Skeletal muscle tissue (tissue), 4 donors: ENCODE results near the gene RAF1. TPM values are rescaled to one million over a fixed set of nuclear protein-coding genes. Genes with fewer than 3 reads are reported as not detected.

Experiments used
- H3K27ac ChIP-seq: one replicate; pipeline ENCODE4 v1.7.0; 2013; ENCODE audit warnings: mild to moderate bottlenecking, low read depth, low read length, inconsistent platforms
- H3K27me3 ChIP-seq, 3 donors: one replicate each; pipeline ENCODE4 v1.7.0; 2013; ENCODE audit warnings: low read length in 3 of 3; ENCODE audit not compliant: control insufficient read depth in 3 of 3, insufficient read depth in 3 of 3
- H3K36me3 ChIP-seq, 3 donors: one replicate each; pipeline ENCODE4 v1.7.0; 2013; ENCODE audit warnings: low read length in 3 of 3; ENCODE audit not compliant: control insufficient read depth in 3 of 3, insufficient read depth in 3 of 3
- H3K4me1 ChIP-seq, 3 donors: one replicate each; pipeline ENCODE4 v1.7.0; 2013; ENCODE audit warnings: low read length in 3 of 3, mild to moderate bottlenecking in 3 of 3; ENCODE audit not compliant: control insufficient read depth in 3 of 3, insufficient read depth in 3 of 3
- H3K4me3 ChIP-seq, 3 donors: one replicate each; pipeline ENCODE4 v1.7.0; 2013; ENCODE audit warnings: low read length in 3 of 3
- H3K9ac ChIP-seq, 3 donors: one replicate each; pipeline ENCODE4 v1.7.0; 2013; ENCODE audit warnings: low read length in 3 of 3, mild to moderate bottlenecking in 3 of 3, moderate library complexity in 2 of 3, low read depth in 1 of 3
- H3K9me3 ChIP-seq, 3 donors: one replicate each; pipeline ENCODE4 v1.7.0; 2013; ENCODE audit warnings: low read length in 3 of 3; ENCODE audit not compliant: control insufficient read depth in 3 of 3
- total RNA-seq: library from RNA; depleted of rRNA; stranded (reverse); fragments of >200 nt; gene quantifications from one replicate; pipeline ENCODE4 v1.2.3, GENCODE V29; 2014
- donor health status: Osteomylitis.

RAF1 gene
- total RNA-seq, 1 donor from 2014 or later: 131 TPM

GRCh38 chr3:12611117-12611516 lies 52.8 kb downstream of the RAF1 start:
- peaks cover 8 to 38% (median 31%) of the 10 kb centered on the region in 3 donors for H3K36me3 ChIP-seq
- no peak overlapping the region for H3K9ac ChIP-seq
- H3K27me3 ChIP-seq: no peaks in the 10 kb centered on the region
- peaks cover 2 to 8% (median 4%) of the 10 kb centered on the region in 3 donors for H3K4me1 ChIP-seq
- no peak overlapping the region for H3K27ac ChIP-seq
- H3K4me3 ChIP-seq: no peak overlapping the region
- no peaks in the 10 kb centered on the region for H3K9me3 ChIP-seq

GRCh38 chr3:12608376-12608775 lies 55.5 kb downstream of the RAF1 start:
- Histone ChIP-seq H3K4me1 (peaks cover 0 to 2% (median 0%) of the 10 kb centered on the region in 3 donors), H3K9ac (no peak overlapping the region), H3K9me3 (no peaks in the 10 kb centered on the region), H3K36me3 (peaks cover 16 to 43% (median 38%) of the 10 kb centered on the region in 3 donors), H3K4me3 (no peak overlapping the region), H3K27me3 (no peaks in the 10 kb centered on the region), H3K27ac (no peak overlapping the region)

- Histone ChIP-seq H3K27ac (no peak overlapping the region), H3K27me3 (no peaks in the 10 kb centered on the region), H3K9me3 (no peaks in the 10 kb centered on the region), H3K9ac (no peak overlapping the region), H3K4me1 (no peaks in the 10 kb centered on the region), H3K4me3 (no peak overlapping the region), H3K36me3 (peaks cover 23 to 50% (median 41%) of the 10 kb centered on the region in 3 donors)
Observed at GRCh38 chr3:12603969-12604368, 59.9 kb downstream of the RAF1 start.

GRCh38 chr3:12601072-12601471 lies 62.8 kb downstream of the RAF1 start:
- Histone ChIP-seq H3K27ac (no peak overlapping the region), H3K9me3 (no peaks in the 10 kb centered on the region), H3K36me3 (peaks cover 20 to 53% (median 47%) of the 10 kb centered on the region in 3 donors)

GRCh38 chr3:12598890-12599289 lies 65.0 kb downstream of the RAF1 start:
- Histone ChIP-seq H3K27ac (no peak overlapping the region), H3K36me3 (peaks cover 22 to 57% (median 54%) of the 10 kb centered on the region in 3 donors), H3K27me3 (no peaks in the 10 kb centered on the region)

More at GRCh38 chr3:12601072-12601471, 62.8 kb downstream of the RAF1 start:
- Histone ChIP-seq H3K27me3 (no peaks in the 10 kb centered on the region), H3K4me1 (no peaks in the 10 kb centered on the region), H3K9ac (no peak overlapping the region), H3K4me3 (no peak overlapping the region)

GRCh38 chr3:12593473-12593872 lies 70.4 kb downstream of the RAF1 start:
- H3K9ac ChIP-seq: no peak overlapping the region
- H3K27me3 ChIP-seq: no peaks in the 10 kb centered on the region
- peaks cover 34 to 70% (median 57%) of the 10 kb centered on the region in 3 donors for H3K36me3 ChIP-seq
- peaks cover 10 to 13% (median 11%) of the 10 kb centered on the region in 3 donors for H3K4me1 ChIP-seq
- H3K27ac ChIP-seq: no peak overlapping the region
- H3K9me3 ChIP-seq: no peaks in the 10 kb centered on the region
- no peak overlapping the region for H3K4me3 ChIP-seq

More at GRCh38 chr3:12598890-12599289, 65.0 kb downstream of the RAF1 start:
- Histone ChIP-seq H3K9me3 (no peaks in the 10 kb centered on the region), H3K4me3 (no peak overlapping the region), H3K9ac (no peak overlapping the region), H3K4me1 (no peaks in the 10 kb centered on the region)

GRCh38 chr3:12591997-12592715 lies 71.8 kb downstream of the RAF1 start:
- no peaks in the 10 kb centered on the region for H3K27me3 ChIP-seq

GRCh38 chr3:12591456-12591855 lies 72.5 kb downstream of the RAF1 start:
- H3K27ac ChIP-seq: no peak overlapping the region

More at GRCh38 chr3:12591997-12592715, 71.8 kb downstream of the RAF1 start:
- H3K36me3 ChIP-seq: peaks cover 29 to 63% (median 54%) of the 10 kb centered on the region in 3 donors
- no peak overlapping the region for H3K27ac ChIP-seq
- no peak overlapping the region for H3K4me3 ChIP-seq
- H3K4me1 ChIP-seq: peaks cover 19 to 26% (median 22%) of the 10 kb centered on the region in 3 donors
- H3K9me3 ChIP-seq: no peaks in the 10 kb centered on the region
- no peak overlapping the region for H3K9ac ChIP-seq

GRCh38 chr3:12590096-12590495 lies 73.8 kb downstream of the RAF1 start:
- Histone ChIP-seq H3K27me3 (no peaks in the 10 kb centered on the region), H3K4me3 (no peak overlapping the region), H3K9me3 (no peaks in the 10 kb centered on the region), H3K9ac (no peak overlapping the region), H3K4me1 (peaks cover 29 to 37% (median 29%) of the 10 kb centered on the region in 3 donors), H3K36me3 (peaks cover 35 to 63% (median 62%) of the 10 kb centered on the region in 3 donors), H3K27ac (no peak overlapping the region)

More at GRCh38 chr3:12591456-12591855, 72.5 kb downstream of the RAF1 start:
- no peak overlapping the region for H3K9ac ChIP-seq
- H3K4me1 ChIP-seq: peaks cover 24 to 29% (median 29%) of the 10 kb centered on the region in 3 donors
- H3K9me3 ChIP-seq: no peaks in the 10 kb centered on the region
- H3K4me3 ChIP-seq: no peak overlapping the region
- no peaks in the 10 kb centered on the region for H3K27me3 ChIP-seq
- H3K36me3 ChIP-seq: peaks cover 29 to 61% (median 57%) of the 10 kb centered on the region in 3 donors
